Ureter (tissue), 1 donor: ENCODE measurements around the gene BRINP2. TPM values are rescaled to one million over a fixed set of nuclear protein-coding genes. Genes with fewer than 3 reads are reported as not detected.
A peak's percentile ranks its signal among the peaks of the same experiment; 100 is the strongest.

ENCODE experiments used
- DNase-seq: peaks from one replicate; pipeline ENCODE4 v3.0.0-alpha.2; 2020; ENCODE audit warnings: low spot score
- total RNA-seq: library from RNA; stranded (reverse); gene quantifications from one replicate; pipeline ENCODE4 v1.2.4, GENCODE V29; 2023
- donor health status: DM: yes; HTN: yes; CAD: no.

The BRINP2 gene
- total RNA-seq, 1 donor from 2014 or later, result not detected

DNA sequence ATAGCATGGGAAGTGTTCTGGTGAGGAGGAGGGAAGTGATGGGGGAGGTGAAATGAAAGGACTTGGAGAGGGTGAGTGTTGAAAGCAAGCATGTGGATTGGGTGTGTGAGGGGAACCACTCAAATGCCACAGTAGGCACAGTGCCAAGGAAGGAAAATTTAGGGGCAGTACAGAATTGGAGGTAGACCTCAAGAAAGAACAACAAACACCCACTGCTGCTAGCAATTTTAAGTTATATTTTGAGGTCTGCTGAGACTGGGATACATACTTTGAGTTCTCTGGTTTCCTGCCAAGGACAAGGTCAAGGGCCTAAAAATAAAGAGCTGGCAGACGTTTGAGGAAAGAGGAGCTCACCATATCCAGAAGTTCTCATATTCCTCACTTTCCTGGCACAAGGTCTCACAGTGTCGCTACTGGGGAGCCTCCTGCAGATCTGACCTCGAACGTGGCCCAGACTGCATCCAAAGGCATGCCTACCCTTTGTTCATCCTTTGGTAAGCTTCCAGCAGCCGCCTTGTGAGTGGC is 104.0 kb downstream of the BRINP2 start:
- peak; percentile 46 for DNase-seq

DNA sequence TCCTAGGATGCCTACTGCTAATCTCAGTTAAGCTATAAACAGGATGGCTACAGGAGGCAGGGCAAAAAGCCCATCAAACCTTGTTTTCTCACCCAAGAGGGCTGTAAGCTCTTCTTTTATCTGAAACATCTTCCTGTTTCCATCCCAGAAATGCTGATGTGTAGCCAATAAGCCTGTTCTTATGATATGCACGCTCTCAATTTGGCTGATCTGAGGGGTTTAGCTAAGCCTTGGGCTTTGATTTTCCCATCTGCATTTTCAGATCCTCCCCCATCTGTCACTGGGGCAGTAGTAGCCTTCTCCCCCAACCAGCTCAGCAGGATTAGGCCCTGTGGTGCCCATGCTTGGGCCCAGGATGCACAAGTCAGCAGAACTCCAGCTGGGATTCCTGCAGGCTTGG is 105.0 kb downstream of the BRINP2 start:
- no peak for DNase-seq

DNA sequence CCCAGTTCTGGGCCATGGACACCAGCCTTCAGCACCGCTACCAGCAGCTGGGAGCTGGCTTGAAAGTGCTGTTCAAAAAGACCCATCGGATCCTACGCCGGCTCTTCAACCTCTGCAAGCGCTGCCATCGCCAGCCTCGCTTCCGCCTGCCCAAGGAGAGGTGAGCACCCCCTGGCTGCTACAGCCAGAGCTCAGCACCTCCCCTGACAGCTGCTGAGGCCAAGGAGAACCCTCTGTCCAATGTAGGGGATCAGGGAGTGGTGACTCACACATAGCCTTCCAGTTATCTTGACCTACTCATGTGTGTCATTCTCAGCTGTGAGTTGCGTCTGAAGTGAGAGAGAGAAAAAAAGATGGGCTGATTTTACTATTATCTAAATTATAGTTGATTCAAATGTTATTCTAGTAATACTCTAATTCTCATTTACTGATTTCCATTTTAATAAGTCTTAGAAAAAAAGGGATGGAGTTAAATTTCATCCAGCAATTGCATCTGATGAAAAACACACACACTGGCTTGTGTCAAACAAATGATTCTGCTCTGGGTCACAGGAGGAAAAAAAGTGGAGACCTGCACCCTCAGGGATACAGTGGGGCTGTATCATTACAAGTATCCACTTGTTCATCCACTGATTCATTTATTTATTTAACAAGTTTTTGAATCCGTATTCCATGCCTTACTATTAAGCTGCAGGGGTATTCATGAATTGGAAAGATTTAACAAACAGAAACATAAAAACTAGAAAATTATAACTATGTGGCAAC is 108.0 kb downstream of the BRINP2 start:
- no peak for DNase-seq

DNA sequence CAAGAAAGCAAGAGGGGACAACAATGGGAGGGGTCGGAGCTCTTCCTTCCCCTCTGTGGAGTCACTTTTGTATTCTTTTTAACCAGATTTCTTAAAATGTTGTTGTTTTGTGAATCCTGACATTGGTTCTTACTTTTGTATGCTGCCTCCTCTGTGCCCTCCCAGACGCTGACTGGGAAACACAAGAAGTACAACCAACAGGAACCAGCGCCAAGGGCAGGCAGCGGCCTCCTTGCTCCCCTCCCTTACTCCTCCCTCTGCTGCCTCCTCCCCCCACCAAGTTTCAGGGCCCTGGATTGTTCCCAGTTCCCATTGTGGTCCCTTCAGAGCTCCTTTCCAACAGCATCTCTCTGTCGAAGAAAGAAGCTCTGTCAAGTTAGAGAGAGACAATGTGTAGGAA is 111.1 kb downstream of the BRINP2 start:
- no peak for DNase-seq

DNA sequence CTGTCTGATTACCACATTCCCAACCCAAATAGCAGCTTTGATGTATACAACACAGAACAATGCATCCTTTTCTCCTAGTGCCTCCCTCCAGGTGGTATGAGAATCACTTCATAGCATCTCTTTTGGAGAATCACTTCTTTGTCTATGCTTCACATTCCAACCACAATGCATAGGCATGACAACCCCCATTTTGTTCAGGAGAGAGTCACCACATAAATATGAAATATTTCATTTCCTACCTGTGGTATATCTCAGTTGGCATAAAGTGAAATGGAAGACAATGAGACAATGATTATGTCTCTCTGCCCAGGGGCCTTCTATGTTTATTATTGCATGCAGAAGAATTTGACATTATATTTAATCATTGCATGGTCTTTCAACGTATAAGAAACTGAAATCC is 112.2 kb downstream of the BRINP2 start:
- no peak for DNase-seq

DNA sequence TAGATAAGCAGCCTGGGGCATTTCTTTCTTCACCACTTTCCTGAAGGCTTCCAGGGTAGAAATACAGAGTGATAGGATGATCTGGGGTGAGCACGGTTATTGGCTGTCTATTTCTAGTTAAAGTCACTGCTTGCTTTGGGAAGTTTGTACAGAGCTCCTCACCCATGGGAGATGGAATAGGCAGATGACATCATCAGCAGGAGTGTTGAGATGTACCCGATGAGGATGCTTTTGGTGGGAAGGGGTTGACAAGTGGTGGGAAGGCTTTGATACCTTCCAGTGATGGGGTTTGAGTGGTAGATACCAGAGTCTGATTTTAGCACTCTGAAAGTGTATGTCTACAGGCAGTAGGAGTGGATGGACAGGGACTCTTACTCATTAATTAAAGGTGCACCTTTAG is 112.6 kb downstream of the BRINP2 start:
- no peak for DNase-seq

DNA sequence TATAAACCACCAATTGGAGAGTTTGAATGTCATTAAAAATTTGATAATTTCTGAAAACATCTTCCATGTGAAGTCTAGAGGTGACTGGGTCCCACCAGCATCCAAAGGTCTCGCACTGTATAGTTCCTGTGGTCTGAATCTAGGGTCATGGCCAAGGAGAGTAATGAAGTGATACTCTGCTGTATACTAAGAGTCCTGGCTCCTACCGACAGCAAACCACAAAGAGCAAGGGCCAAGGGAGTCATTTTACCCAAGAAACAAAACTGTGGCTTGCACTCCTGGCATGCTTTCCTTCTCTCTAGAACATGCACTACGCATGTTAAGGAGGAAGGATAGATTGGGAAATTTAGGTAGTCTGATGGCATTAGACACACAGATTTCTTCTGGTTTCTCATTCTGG is 115.6 kb downstream of the BRINP2 start:
- no peak for DNase-seq

DNA sequence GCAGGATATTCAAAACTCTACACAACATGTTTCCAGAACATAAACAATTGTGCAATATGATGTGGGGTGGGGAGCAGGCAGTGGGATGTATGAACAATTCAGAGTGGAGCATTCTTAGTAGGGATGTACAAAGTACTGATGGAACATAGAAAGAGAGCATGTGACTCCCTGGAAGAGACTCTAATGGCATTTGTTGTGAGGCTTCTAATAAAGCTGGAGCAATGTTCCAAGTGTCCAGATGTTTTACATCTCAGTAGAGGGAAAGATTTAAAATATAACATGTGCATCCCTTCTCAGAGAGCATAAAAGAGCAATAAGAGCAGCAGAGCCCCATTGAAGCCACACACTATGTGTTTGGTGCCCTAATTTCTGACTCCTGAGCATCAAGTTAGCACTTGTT is 116.5 kb downstream of the BRINP2 start:
- DNase-seq, result no peak

DNA sequence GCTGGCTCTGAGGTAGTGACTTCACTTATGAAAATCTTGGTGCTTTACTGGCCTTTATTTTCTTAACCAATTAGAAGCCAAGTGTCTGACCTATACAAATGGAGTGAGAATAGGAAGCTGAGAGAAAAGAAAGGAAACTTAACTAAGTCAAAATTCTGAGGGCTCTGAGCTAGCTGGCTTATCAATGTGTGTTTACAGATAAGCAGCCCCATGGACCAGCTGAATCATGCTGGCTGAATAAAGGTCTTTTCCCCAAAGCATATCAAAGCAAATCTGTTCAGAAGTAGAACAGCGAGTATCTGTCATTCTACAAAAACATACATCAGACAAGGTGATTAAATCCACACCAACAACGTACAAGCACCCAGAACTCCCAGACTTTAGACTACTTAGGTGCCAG is 117.2 kb downstream of the BRINP2 start:
- no peak for DNase-seq

DNA sequence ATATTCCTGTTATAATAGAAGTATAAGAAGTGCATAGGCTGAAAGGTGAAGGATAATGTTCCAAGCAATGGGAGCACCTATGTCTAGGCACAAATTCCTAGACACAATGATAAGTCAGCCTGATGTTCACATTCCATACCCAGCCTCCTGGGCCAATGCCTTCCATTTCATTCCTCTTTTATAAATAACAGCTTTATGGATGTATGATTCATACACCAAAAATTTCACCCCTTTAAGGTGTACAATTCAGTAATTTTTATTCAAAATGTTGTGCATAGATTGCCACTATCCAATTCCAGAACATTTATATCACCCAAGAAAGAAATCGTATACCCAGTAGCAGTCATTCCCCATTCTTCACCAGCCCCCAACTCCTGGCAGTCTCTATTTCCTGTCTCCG is 118.8 kb downstream of the BRINP2 start:
- no peak for DNase-seq

DNA sequence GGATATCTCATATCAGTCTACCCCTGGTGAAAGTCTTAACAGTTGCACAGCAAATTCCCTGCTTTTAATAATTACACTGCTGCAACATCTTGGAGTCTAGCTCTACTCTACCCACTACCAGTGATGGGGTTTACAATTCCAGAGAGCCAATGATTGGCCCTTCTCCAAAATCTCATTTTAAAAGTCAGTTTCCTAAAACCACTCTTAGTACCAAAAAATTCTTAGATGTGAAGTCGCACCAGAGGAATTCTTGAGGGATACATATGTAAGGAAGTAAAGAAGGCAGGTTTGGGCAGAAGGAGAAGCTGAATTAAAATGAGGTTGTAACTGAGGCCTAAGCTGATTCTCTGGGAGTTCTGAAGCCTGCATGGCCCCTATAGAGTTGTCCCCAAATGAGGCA is 129.7 kb downstream of the BRINP2 start:
- no peak for DNase-seq

DNA sequence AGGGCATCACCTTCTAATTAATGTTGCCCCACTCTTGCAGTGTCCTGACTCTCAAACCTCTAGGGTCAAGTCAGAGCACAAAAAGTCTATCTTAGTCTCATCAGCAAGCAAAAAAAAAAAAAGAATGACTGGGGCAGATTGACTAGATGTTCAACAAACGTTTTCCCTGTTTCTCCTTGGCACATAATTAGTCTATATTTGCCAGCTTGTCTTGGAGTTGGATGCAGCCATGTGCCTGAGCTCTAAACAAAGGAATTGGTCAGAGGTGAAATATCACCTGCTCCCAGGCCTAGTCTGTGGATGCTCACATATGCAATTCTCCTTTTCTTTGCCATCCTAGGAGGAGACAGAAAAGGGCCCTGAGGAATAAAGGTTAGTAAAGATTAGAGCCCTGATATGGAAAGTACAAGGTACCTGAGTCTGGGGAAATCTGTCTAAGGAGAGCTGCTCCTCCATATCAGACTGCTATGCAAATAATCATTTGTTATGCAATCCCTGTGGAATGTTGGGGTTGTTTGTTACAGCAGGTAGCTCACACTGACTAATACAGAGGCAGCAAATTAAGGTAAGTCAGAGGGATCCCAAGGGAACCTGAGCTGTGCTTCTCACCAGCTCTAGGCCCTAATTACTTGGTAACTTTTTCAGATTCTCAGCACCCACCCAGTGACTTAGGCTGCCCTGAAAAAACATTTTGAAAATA is 130.8 kb downstream of the BRINP2 start:
- no peak for DNase-seq

DNA sequence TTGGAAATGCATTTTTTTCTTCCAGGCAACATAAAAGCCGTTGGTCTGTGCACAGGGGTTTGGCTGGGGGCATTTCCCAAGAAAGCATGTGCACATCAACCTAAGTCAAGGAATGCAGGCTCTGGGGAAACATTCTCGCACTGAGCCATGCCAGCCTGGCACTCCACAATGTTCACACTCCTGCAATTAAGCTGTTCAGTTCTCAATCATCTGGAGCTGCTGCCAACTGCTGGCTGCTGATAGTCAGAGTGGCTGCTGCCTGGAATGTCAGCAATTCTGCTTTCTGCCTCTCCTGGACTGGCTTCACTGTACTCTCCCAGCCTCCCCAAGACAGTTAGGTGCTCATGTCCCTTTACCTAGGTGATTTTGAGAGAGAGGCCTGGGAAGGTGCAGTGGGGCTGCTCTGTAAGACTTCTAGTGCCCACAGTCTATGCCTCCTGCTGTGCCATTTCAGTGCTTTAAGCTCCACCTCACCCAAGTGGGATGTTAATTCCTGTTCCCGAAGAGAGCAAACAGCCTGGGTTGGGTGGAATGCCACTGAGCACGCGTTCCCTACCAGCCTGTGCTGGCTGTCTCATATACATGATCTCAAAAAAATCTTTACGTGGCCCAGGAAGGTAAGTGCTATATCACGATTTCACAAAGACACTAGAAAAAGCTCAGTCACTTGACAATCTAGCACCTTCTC is 131.7 kb downstream of the BRINP2 start:
- no peak for DNase-seq

DNA sequence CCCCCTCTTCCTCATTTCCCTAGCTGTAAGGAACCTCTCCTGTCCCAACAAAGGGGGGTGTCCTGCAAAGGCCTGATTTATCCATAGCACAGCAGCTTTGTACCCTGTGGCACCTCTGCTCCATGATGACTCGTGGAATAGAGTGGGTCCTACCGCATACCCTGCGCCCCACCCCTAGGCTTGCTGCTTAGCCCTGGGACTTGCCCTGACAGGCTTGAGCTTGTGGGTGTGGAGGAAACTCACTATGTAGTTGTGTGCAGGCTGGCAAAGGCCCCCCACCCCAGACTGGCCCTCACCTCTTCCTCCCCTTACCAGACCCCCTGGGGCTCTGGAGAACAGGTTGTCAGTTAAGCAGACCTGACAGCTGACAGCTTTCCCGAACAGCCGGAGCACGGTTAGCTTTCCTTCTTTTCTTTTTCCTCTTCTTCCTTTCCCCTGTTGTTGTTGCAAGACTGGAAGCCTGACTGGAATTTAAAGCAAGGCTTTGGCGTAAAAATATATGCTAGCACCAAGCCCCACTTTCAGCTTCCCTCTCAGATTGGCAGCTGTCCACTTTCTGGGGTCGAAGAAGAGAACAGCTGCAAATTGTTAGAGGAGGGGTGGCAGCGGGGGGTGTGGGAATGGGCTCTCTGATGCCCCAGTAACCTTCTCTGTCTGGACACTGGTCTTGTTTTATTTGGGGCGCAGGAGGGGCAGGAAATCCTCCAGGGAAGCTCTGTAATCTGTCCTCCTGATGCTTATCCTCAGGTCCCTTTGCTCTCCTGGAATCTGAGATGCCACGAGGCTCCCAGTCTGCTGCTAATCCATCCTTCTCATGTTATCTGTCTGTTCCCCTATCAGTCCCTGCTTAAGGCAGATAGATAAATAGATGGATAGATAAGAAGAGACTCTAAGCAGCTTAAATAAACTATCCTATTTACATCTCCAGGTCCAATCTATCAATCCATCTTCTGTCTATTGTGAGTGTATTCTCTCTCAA is 134.6 kb downstream of the BRINP2 start:
- peak; percentile 61 for DNase-seq

DNA sequence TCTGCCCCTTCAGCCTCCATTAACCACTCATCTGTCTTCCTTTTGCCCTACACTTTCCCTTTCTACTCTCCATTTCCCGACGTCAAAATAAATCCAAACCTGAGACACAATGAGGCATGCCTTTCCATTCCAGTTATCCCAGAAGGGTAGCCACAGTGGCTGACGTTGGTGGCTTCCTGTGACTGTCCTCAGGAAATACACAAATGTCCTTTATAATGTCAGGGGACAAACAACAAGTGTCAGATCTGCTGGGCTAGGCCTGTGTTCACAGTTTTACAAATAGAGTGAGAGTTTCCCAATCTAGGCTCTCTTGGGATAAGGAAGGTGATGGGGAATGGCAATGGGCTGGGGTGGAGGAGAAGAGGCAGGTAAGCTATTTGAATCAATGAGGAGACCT is 135.3 kb downstream of the BRINP2 start:
- no peak for DNase-seq

DNA sequence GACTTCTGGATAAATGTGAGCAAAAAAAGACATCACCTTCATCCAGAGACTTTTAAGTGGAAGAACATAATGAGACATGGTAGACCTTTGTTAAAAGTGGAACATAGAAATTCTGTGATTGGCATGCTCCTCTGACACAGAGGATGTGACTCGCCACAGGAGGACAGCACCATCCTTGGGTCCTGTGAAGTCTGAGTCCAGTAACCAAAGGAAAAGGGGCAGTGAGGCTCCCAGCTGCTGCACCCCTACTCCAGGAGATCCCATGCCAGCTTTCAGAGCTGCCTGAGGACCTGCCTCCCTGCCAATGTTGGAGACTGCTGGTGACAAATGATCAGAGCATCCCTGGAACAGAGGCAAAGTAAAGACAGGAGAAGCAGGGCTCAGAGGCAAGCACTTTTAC is 136.2 kb downstream of the BRINP2 start:
- no peak for DNase-seq

DNA sequence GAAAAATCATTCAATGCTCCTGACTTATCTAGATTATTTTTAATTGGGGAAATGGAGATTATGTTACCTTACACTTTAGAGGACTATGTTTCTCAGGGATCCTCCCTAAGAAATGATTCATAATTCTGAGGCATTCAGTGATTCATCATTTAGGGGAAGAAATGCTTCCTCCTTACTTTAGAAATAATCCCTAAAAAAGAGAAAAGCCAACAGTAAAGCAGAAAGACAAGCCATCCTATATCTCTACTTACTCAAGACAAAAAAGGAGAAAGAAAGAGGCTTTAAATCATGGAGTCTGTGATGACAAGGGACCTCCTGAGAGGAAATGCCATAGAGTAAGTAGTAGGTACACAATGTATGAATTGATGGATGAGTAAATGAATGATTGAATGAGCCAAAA is 137.0 kb downstream of the BRINP2 start:
- no peak for DNase-seq

DNA sequence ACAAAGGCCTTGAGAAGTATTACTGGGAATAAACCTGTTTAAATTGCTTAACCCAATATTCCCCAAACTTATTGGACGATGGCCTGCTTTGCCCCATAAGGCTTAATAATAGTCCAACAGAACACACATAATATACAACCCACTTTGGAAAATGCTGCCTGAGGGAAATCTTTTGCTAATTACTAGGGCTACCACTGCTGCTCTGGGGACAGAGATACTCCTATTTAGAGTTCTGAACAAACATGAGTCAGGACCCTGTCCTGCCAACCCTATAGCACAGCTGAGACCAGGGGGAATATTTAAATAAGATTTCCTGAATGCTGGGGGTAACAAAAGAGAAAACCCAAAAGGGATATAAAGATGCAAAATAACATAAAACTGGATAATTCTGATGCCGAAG is 139.1 kb downstream of the BRINP2 start:
- DNase-seq, result no peak

DNA sequence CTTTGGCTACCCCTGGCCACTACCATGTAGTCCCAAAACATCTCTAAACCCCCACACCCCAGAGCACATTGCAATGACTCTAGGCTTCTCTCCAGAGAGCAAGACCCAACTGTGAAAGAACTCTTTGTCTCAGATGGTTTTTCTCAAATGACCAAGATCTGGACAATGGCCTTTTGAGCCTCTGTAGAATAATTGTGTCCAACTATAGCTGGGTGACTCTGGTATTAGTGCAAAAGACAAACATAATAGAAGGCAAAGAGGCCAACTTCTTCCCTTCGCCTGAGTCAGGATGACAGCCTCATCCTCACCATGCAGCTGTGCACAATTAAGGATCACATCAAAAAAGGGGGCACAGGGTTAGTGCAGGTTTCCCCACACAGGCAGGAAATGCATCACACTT is 139.6 kb downstream of the BRINP2 start:
- no peak for DNase-seq

DNA sequence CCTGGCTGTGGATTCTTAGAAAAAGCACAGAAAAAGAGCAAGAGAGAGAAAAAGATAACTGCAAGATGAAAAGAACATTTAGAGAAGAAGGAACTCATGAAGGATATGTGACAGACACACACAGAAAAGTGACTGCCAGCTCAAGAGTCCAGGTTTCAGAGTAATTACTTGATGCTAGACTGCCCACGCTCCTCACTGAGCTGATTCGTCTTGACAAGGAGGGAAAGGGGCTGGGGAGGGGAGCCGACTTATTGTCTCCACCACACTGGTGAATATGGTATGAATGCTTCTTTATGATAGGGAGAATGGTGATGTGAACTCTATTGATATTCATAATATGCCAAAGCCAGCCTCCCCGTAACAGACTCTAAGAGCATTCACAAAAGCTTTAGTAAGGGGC is 140.4 kb downstream of the BRINP2 start:
- no peak for DNase-seq

DNA sequence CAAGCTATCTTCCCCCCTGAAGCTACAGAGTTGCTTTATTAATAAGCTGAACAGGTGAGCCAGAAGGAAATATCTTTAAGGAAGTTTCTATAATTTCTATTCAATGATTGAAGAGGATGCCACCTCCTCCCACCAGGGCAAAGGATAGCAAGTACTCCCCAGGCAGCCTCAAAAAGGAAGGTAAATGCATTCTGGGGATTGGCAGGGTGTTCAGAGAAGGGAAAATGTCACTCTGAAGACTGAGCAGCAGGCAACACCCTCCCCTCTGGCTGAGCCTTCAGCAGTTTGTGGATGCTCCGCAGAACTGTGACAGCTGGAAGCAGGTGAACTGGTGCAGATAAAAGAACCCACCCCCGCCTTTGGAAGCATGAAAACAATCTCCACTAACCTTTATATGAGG is 140.8 kb downstream of the BRINP2 start:
- DNase-seq, result no peak

DNA sequence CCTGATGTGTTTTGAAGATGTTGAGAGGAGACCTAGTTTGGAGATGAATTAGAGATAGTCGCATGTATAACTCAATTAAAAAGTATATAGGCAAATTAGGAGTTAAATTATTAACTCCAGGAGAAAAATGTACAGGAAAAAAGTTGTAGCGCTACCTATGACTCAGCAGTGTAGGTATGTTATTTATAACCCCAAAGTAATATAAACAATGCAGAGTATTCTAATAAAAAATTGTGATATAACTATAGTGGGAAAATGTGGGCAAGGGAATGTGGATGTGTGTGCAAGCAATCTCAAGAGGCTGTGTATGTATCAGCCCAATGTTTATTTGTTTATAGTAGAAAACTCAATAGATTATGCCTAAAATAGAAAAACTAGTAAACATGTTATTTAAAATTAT is 144.5 kb downstream of the BRINP2 start:
- no peak for DNase-seq
